Activated naive CD8-positive, alpha-beta T cell treated with anti-CD3 and anti-CD28 coated beads, Interleukin-2, amount 50 U/mL, for 16 hours (primary cell): ENCODE results near the gene WDHD1.
"Not testable (repeated sequence)": the region's sequence is repeated elsewhere in the genome, so short reads cannot be mapped to it uniquely, and the experiment has no call there.

ENCODE experiments used
- DNase-seq: peaks from one replicate; pipeline ENCODE4 v3.0.0-alpha.2; 2020; ENCODE audit warnings: low read depth, low spot score

The WDHD1 gene

DNA sequence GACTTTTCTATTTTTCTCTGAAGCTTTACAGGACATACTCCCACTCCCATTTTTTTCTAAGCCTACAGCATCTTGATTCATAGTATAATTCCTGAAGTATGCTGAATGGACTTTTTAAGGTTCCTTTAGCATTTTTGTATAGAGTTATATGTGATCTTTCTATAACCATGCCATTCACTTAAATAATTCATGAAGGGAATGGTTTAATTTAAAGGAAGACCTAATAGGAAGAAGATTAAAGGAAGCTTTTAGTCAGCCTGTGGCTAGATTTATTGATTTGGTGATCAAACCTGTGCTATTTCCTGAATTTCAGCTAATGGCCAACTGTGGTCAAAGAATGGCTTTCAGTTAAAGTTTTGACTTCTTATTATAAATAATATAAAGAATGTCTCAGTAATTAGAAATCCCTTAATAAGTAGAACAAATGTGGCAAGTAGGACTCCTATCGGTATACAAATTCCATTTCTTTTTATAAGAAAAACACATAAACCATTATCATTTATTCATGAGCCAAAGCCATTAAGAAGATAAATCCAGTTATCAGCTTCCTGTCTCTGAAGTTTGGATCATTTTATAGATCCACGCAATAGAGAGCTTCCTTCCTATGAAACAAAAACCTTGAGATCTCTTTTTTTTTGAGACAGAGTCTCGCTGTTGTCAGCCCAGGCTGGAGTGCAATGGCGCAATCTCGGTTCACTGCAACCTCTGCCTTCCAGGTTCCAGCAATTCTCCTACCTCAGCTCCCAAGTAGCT, 20.6 kb upstream of the WDHD1 start:
- DNase-seq = no peak

DNA sequence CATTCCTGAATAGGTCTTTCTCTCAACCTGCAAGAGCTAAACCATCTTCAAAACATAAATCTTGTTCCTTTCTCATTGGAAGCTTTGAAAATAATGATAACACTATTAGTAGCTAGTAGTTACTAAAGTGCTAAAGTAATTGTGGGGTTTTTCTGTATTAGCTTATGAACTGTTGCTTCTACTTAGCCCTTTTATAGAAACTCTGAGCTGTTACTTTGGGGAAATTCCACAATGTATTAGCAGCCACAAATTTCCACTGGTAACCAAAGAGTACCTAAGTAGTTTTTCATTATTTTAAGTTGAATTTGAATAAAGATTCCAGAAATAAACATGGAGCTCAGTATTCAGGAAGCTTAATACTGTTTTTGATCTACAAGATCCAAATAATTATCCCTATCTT, 18.2 kb upstream of the WDHD1 start:
- no peak for DNase-seq

DNA sequence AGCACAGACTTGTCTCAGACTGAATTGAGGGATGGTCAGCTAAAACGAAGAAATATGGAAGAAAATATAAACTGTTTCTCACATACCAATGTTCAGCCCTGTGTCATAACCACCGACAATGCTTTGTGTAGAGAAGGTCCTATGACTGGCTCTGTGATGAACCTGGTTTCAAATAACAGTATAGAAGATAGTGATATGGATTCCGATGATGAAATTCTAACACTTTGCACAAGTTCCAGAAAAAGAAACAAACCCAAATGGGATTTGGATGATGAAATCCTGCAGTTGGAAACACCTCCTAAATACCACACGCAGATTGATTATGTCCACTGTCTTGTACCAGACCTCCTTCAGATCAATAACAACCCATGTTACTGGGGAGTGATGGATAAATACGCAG, 16.6 kb upstream of the WDHD1 start:
- no peak for DNase-seq

DNA sequence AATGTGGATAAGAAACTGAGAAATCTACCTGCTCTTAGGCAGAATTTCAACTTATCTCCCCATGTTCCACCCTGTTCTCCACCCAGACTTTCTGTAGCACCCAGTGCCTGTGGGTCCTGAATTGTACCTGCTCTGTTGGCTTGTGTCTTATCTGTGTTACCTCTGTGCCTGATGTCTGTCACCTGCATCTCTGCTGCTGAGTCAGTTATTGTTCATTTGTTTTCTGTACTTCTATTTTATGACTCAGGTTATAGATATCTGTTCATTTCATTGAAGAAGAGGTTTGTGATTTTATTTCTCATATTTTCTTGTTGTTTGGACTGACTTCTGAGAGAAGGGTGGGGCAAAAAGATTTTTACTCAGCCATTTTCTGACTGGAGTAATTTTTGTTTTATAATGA, 11.8 kb upstream of the WDHD1 start:
- DNase-seq = no peak

DNA sequence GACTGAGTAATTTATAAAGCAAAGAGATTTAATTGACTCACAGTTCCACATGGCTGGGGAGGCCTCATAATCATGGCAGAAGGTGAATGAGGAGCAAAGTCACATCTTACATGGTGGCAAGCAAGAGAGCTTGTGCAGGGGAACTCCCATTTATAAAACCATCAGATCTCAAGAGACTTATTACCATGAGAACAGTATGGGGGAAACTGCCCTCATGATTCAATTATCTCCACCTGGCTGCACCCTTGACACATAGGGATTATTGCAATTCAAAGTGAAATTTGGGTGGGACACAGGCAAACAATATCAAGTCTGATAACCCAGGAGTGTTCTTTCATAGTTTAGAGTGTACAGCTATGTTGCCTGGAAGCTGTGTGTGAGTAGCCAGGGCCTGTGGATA, 11.1 kb upstream of the WDHD1 start:
- DNase-seq = not testable (repeated sequence)

DNA sequence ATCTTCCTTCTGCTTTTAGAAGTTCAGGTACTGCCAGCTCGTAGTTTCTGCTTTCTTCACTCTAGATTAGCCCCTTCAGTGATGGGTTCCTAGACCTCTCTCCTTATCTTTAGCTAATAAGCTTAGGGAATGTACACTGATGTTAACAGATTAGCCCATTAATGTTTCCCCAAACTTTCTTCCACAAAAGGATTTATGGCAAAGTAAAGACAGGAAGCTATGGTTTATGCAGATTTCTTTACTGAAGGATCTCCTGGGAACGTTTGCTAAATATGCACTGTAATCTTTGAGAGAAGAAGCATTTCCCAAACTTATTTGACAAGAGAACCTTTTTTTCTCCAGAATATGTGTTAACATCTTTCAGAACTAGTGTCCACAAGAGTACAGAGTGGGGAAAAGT, 4.3 kb upstream of the WDHD1 start:
- DNase-seq = no peak

DNA sequence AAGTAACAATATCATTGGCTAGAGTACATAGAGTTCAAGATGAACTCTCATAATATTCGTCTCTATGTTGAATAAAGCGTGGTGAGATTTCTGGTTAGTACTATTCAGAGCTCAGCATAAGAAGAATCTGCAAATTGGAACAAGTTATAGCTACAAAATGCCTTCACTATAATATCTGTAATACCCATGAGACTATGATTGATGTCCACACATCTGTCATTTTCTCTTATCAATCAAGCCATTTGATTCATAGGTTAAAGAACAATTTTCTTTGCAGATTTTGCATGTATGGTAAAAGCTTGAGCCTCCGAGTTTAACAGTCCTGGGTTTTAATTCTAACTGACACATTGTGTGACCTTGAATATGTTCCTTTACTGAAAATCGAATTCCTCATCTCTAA, 1.6 kb upstream of the WDHD1 start:
- DNase-seq = no peak

DNA sequence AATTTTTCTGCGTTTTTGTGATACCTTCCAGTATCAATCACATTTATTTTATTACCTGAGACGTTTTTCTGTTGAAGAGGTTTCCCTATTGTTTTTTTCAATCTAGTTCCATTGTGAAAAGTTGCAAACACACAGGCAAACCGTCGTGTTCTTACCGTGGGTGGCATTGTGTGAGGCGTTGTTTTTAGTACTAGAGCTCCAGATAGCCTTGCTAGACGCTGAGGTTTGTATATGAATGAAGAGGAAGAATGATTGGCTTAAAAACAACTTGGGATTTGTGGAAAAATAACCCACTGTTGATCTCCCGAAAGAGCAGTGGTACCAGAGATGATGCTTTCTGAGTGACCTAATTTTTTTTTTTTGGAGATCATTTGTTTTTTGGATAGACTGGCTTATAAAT, 1.2 kb upstream of the WDHD1 start:
- no peak for DNase-seq

DNA sequence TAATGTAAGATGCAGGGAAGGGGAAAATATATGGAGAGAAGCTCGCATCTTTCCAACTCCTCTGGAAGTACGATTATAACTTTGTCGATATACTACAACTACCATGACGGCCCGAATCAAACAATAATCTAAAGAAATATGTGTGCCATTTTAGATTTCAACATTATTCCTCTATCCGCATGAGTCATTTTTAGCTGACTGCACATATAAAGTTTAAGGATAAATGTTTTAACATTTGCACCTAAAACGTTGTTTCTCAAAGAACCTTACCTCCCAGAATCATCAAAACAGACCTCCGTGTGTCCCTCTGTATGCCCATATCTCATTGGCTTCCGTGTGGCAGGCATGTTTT, 482 bp downstream of the WDHD1 start:
- no peak for DNase-seq

DNA sequence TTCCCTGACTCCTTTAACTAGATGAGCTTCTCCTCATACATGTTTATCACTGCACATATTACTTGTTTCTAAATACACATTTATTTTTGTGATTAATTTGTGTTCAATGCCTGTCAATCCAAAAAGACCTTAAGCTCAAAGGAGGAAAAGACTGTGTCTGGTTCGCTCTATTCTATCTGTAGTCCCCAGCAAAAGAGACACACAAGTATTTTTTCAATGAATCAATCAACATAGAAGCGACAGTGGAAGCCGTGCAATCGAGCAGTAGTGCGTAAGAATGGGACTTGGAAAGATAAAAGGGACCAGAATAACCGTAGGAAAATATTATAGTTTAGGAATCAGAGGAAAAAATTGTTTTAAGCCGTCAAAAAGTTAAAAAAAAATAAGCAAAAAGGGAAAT, 951 bp downstream of the WDHD1 start:
- DNase-seq = no peak

DNA sequence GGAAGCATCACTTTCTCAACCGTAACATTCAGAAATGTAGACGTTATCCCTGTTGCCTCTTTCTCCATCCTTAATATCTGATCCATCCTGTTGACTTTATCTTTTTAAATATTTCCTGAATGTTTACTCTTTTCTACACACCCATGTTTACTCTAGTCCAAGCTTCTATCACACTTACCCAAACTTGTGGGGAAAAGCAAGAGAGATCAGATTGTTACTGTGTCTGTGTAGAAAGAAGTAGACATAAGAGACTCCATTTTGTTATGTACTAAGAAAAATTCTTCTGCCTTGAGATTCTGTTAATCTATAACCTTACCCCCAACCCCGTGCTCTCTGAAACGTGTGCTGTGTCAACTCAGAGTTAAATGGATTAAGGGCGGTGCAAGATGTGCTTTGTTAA, 2.5 kb downstream of the WDHD1 start:
- DNase-seq = not testable (repeated sequence)

DNA sequence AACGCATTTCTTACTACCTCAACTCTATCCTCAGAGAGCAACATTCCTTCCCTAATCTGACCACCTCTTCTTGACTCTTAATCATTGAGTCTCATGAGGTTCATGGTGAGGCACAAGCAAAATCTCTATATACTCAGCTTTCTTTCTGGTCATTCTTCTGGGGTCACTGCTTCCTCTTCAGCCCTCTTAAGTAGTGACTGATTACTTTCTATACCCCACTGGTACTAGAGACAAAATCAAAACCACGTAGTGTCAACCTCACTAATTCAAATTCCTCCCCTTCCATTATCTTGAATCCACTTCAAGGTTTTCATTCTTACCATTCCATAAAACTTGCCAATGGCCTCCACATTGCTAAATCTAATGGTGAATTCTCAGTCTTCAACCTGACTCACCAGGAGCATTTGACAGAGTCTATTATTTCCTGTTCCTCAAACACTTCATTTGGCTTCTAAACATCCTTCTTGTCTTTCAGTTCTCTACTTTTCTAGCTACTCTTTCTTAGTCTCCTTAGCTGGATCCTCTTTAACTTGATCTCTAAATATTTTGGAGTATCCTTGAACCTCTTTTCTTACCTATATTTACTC, 6.8 kb downstream of the WDHD1 start:
- no peak for DNase-seq

DNA sequence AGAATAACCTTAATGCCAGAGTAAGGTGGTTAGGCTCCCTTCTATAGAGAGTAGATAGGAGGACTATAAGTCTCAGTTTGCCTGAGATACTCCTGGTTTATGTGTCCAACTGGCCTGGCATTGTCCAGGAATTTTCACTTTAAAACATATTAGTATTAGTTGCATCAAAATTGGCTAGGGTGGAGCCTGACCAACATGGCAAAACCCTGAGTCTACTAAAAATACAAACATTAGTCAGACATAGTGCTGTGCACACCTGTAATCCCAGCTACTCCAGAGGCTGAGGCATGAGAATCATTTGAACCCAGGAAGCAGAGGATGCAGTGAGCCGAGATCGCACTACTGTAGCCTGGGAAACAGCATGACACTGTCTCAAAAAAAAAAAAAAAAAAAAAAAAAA, 11.9 kb downstream of the WDHD1 start:
- DNase-seq = no peak

DNA sequence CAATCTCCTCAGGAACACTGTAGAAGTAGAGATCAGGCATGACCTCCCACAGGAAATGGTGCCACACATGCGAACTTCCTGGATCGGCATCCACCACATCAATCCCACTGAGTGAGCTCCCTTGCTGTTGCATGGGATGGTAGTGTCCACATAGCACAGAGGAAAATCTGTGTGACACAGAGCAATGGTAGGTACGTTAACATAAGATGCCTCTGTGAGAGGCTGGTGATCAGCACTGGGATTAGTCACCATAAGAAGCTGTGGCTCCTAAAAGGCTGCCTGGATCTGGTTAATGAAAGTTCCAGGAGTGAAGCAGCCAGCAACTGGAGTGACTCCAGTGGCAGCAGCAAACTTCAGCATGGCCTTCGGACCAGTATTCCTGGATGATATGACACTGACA, 21.8 kb downstream of the WDHD1 start:
- no peak for DNase-seq

DNA sequence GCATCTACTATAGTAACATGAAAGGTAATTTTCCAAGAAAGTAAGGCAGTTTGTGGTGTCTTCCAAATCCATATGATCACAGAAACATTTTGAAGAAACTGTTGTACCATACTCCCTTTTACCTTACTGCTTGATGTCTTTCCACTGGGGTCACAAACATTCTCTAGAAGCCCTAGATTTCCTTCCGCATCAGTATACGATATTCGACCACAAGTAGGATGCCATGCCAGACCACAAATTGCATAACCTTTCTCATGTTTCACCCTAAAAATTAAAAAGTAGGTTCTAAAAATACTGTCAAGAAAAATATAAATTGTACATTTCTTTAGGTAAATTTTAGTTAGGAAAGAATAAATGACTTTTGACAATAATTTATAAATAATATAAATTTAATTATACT, 26.5 kb downstream of the WDHD1 start:
- no peak for DNase-seq

DNA sequence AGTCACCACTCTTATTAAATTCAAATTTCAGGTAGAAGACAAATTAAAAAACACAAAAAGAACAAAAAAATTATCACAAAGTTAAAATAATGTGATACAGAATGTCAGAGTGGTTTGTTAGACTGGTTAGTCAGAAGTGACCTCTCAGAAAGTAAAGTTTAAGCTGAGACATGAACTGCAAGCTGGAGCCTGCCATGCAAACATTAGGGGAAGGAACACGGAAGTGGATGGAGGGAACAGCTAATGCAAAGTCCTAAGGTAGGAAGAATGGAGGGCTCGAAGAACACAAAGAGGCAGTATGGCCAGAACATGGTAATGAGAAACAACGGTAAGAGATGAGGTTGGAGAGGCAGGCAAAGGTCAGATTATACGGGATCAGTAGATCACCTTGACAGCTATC, 41.7 kb downstream of the WDHD1 start:
- DNase-seq = no peak

DNA sequence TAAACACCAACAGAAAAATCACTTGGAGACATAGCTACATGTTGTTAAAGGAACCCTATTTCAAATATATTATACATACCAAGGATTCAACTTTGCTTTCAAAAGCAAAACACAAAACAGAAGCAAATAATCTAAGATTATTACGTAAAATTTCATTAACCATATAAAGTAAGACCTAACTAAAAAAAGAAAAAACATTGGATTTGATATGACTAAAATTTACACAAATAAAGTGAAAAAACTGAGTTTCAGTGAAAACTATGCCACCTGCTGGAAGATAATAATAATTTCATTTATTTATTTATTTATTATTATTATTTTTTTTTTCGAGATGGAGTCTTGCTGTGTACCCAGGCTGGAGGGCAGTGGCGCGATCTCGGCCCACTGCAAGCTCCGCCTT, 45.2 kb downstream of the WDHD1 start:
- DNase-seq = no peak

DNA sequence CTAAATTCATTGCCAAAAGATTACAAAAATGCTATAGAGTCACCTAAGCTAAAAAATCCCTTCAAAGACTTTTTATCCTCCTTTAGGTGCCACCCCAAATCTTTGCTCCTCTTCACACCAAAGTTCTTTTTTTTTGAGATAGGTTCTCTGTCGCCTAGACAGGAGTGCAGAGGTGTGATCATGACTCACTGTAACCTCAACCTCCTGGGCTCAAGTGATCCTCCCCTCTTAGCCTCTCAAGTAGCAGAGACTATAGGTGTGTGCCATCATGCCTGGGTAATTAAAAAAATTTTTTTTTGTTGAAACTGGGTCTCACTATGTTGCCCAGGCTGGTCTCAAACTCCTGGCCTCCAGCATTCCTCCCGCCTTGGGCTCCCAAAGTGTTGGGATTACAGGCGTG, 47.9 kb downstream of the WDHD1 start:
- no peak for DNase-seq

DNA sequence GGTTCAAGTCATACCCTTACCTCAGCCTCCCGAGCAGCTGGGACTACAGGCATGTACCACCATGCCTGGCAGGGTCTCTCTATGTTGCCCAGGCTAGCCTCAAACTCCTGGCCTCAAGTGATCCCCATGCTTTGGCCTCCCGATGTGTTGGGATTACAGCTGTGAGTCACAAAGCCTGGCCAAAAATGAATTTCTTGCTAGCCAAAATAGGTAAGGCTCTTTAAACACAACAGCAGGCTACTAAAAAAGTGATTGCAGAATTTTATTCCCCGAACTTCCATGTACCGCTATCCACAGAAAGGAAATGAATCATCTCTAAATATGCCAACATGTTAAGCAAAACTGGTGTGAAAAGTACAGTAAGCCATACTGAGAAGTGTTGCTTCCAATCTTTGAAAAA, 50.6 kb downstream of the WDHD1 start:
- DNase-seq = no peak

DNA sequence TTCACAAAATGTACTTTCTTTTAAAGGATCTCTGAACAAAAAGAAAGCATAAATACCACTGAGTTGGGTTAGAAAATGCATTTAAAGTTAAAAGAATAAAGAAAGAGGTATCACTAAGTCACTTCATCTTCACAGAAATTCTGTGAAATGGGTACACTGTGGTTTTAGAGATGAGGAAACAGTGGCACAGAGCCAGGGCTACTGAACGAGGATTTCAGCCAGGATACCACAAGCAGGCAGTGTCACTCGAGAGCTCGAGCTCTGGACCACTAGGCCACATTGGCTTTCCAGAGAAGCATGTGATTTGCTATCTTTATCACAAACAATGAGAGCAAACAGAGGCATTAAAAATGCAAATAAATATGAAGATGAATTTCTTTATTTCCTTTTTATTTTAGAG, 51.0 kb downstream of the WDHD1 start:
- DNase-seq = no peak

DNA sequence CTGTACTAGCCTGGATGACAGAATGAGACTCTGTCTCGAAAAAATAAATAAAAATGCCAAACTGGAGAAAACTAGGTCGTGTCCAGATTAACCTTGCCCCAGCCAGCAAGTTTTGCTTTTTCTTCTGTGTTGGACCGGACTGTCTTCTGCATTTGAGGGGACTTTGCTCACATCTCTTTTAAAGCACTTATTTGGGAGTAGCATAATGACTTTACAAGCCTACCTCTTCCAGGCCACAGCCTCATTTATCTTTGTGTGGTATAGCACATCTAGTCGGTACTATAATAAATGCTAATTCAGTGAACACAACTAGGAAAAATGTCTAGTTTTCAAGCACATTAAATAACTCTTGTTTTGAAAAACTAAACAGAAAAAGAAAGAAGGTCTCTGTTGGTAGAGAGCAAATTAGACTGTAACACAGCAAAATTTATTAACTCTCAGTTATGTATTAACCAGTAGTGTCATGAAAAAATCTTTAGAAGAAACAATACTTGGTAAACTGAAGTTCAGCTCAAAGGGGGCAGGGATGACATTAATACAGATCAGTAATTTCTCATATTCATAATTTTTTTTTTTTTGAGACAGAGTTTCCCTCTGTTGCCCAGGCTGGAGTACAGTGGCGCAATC, 52.0 kb downstream of the WDHD1 start:
- no peak for DNase-seq

DNA sequence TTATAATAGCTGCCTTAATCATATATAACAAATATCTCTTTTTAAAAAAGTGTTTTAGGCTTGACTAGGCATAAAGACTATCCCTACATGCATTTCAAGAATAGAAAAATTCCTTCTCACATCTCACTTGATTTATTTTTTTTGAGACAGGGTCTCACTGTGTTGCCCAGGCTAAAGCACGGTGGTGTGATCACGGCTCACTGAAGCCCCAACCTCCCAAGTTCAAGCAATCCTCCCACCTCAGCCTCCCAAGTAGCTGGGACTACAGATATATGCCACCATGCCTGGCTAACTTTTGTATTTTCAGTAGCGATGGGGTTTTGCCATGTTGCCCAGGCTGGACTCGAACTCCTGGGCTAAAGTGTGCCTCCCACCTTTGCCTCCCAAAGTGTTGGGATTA, 59.4 kb downstream of the WDHD1 start:
- no peak for DNase-seq

DNA sequence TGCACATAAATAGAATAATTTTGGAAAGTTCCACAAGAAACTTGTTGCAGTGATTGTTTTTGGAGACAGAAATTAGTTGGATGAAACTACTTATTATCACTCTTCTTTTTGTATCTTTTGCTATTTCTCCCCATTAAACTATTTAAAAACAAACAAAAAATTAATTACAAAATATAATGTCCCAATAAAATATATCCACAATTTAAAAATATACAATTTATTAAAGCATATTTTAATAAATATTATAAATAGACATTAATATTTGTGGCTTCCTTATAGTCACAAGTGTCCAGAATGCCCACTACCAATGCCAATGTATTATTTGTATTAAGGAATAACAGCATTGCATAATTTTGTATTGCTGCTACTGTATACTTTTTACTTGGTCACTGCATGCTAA, 71.8 kb downstream of the WDHD1 start:
- no peak for DNase-seq

DNA sequence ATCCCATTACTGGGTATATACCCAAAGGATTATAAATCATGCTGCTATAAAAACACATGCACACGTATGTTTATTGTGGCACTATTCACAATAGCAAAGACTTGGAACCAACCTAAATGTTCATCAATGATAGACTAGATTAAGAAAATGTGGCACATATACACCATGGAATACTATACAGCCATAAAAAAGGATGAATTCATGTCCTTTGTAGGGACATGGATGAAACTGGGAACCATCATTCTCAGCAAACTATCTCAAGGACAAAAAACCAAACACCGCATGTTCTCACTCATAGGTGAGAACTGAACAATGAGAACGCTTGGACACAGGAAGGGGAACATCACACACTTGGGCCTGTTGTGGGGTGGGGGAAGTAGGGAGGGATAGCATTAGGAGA, 73.3 kb downstream of the WDHD1 start:
- not testable (repeated sequence) for DNase-seq
